A673 (cell line): ENCODE data around the gene IGSF10. TPM values are rescaled to one million over a fixed set of nuclear protein-coding genes. Genes with fewer than 3 reads are reported as not detected.
A peak's percentile ranks its signal among the peaks of the same experiment; 100 is the strongest.

Experiments used
- BruUV-seq: library from RNA; stranded (reverse); fragments of 400-500 nt; replicated peaks from 2 replicates; lab custom pipeline; 2021; lab: Mats Ljungman, UMichigan
- CTCF ChIA-PET: fragments of 300-600 bp; sonication (Branson Sonifier 250); formaldehyde crosslinking; loops from one replicate; lab custom pipeline; 2022; ENCODE audit warnings: antibody characterized with exemption; lab: Charles Lee
- POLR2A ChIA-PET: fragments of 300-600 bp; sonication (Branson Sonifier 250); formaldehyde crosslinking; loops from one replicate; lab custom pipeline; 2022; ENCODE audit warnings: antibody characterized with exemption; ENCODE audit not compliant: low non-redundant PET; lab: Charles Lee
- DNase-seq: peaks from one replicate; pipeline ENCODE4 v3.0.0-alpha.2; 2015; ENCODE audit warnings: low spot score
- H3K27ac ChIP-seq: fragments of 200-600 bp; sonication (generic); 2 replicates; pipeline ENCODE4 v1.5.1; 2016; ENCODE audit warnings: mixed run types, low read depth, mild to moderate bottlenecking, mixed read lengths, antibody characterized with exemption, low read length; ENCODE audit not compliant: poor library complexity, severe bottlenecking
- H3K27me3 ChIP-seq: fragments of 200-600 bp; sonication (generic); replicated peaks from 2 replicates; pipeline ENCODE4 v1.6.1; 2017; ENCODE audit warnings: mixed run types, low read depth, mild to moderate bottlenecking, mixed read lengths, antibody characterized with exemption, low read length; ENCODE audit not compliant: insufficient read depth, poor library complexity
- H3K36me3 ChIP-seq: fragments of 200-600 bp; sonication (generic); 2 replicates; pipeline ENCODE4 v1.6.1; 2016; ENCODE audit warnings: mixed run types, mild to moderate bottlenecking, mixed read lengths, antibody characterized with exemption, low read length; ENCODE audit not compliant: insufficient read depth, poor library complexity, severe bottlenecking
- H3K4me1 ChIP-seq: fragments of 200-600 bp; sonication (generic); 2 replicates; pipeline ENCODE4 v1.6.1; 2017; ENCODE audit warnings: mixed run types, mild to moderate bottlenecking, mixed read lengths, antibody characterized with exemption, low read length; ENCODE audit not compliant: insufficient read depth, poor library complexity, severe bottlenecking
- H3K4me3 ChIP-seq: fragments of 200-600 bp; sonication (generic); 2 replicates; pipeline ENCODE4 v1.5.1; 2016; ENCODE audit warnings: low read depth, mixed run types, mild to moderate bottlenecking, mixed read lengths, low read length; ENCODE audit not compliant: poor library complexity, severe bottlenecking
- H3K9me3 ChIP-seq: fragments of 200-600 bp; sonication (generic); 2 replicates; pipeline ENCODE4 v1.6.1; 2016; ENCODE audit warnings: mixed run types, low read depth, mild to moderate bottlenecking, mixed read lengths, antibody characterized with exemption, low read length; ENCODE audit not compliant: poor library complexity, severe bottlenecking
- EZH2 ChIP-seq: fragments of 200-600 bp; sonication (generic); IDR thresholded peaks from 2 replicates; pipeline ENCODE4 v1.6.1; 2017; ENCODE audit warnings: borderline replicate concordance, low read depth, mild to moderate bottlenecking, mixed read lengths, antibody characterized with exemption, low read length; ENCODE audit not compliant: poor library complexity, severe bottlenecking
- intact Hi-C: fragments of 100-400 bp; cut with micrococcal nuclease; formaldehyde crosslinking; loops from one replicate; pipeline ENCODE4 v1.10.0; 2022; ENCODE audit not compliant: unreplicated experiment
- total RNA-seq: library from RNA; stranded (reverse); gene quantifications from 2 replicates; pipeline ENCODE4 v1.2.3, GENCODE V29; 2021
- TF ChIP-seq, protein P1 (sequence below): fragments of 300-800, 200-600 bp; sonication (generic); conservative IDR thresholded peaks from 2 replicates; pipeline ENCODE4 v1.5.1; 2017; ENCODE audit warnings: low read depth, mild to moderate bottlenecking, antibody characterized with exemption, low read length, moderate library complexity, mixed read lengths

The IGSF10 gene
- total RNA-seq, 1 experiment from 2014 or later = 10.5 TPM

DNA sequence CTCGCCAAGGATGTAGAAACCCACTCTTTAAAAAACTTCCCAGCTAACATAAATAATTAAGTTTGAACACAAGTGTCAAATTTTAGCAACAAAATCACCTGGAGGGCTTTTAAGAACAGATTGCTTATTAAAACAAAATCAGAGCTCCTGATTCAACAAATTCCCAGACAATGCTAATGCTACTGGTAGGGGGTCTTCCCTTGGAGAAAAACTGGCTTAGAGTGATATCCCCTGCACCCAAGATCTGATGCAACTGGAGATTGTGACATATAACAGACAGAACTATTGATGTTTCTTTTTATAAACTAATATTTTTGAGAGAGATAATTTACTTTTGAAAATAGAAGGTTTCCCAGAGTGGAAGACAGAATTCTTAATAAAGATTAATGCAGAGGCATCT is 19.9 kb downstream of the IGSF10 start:
- H3K27me3 ChIP-seq = no peaks in the 10 kb centered on the region
- H3K4me3 ChIP-seq = no peak overlapping the region
- peaks cover 24% of the 10 kb centered on the region for H3K36me3 ChIP-seq
- no TSS peak for BruUV-seq
- peak; percentile 61 for DNase-seq
- CTCF ChIA-PET = interaction anchor here (2.3 kb wide), 1 partner anchor 398 kb away, joined by 19 read pairs; no protein-coding TSS in a partner anchor
- intact Hi-C loops = loop anchor here (1.0 to 5.0 kb wide), 3 partner anchors 121 to 477 kb away; no protein-coding TSS in a partner anchor
- peaks cover 22% of the 10 kb centered on the region for H3K4me1 ChIP-seq
- H3K27ac ChIP-seq = peak overlapping the region; percentile 15
- POLR2A ChIA-PET = no interaction called here
- H3K9me3 ChIP-seq = no peaks in the 10 kb centered on the region
- no peak for TF ChIP-seq EZH2
- TF ChIP-seq, protein P1, sequence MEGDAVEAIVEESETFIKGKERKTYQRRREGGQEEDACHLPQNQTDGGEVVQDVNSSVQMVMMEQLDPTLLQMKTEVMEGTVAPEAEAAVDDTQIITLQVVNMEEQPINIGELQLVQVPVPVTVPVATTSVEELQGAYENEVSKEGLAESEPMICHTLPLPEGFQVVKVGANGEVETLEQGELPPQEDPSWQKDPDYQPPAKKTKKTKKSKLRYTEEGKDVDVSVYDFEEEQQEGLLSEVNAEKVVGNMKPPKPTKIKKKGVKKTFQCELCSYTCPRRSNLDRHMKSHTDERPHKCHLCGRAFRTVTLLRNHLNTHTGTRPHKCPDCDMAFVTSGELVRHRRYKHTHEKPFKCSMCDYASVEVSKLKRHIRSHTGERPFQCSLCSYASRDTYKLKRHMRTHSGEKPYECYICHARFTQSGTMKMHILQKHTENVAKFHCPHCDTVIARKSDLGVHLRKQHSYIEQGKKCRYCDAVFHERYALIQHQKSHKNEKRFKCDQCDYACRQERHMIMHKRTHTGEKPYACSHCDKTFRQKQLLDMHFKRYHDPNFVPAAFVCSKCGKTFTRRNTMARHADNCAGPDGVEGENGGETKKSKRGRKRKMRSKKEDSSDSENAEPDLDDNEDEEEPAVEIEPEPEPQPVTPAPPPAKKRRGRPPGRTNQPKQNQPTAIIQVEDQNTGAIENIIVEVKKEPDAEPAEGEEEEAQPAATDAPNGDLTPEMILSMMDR = no peak

DNA sequence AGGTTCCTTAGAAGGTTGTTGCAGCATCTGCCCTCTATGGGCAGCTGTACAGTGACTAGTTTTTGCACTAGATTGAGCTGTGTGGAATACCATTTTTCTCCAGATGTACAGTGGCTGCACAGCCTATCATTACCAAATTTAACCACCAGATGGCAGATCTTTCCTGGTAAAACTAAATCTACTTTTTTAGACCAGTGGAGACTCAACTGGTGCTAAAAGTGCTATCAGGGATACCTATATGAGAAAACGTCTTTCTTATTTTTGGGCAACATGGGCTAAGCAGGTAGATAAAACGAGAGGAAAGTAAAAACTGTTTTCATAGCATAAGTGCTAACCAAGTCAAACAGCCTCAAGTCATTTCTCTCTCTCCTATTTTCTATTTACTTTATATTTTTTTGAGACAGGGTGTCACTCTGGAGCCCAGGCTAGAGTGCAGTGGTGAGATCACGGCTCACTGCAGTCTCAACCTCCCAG is 21.2 kb downstream of the IGSF10 start:
- Histone ChIP-seq H3K27ac (peak overlapping the region; percentile 34), H3K36me3 (peaks cover 24% of the 10 kb centered on the region), H3K9me3 (no peaks in the 10 kb centered on the region), H3K4me3 (no peak overlapping the region), H3K4me1 (peaks cover 22% of the 10 kb centered on the region), H3K27me3 (no peaks in the 10 kb centered on the region)
- no TSS peak for BruUV-seq
- POLR2A ChIA-PET = no interaction called here
- TF ChIP-seq EZH2 = no peak
- TF ChIP-seq, protein P1 = peak; percentile 77
- intact Hi-C loops = loop anchor here (1.0 to 5.0 kb wide), 5 partner anchors 123 to 479 kb away; no protein-coding TSS in a partner anchor
- DNase-seq = peak; percentile 90
- CTCF ChIA-PET = interaction anchor here (0.5 to 2.3 kb wide), 4 partner anchors 14 to 399 kb away, joined by 3 to 19 read pairs (median 3); no protein-coding TSS in a partner anchor

DNA sequence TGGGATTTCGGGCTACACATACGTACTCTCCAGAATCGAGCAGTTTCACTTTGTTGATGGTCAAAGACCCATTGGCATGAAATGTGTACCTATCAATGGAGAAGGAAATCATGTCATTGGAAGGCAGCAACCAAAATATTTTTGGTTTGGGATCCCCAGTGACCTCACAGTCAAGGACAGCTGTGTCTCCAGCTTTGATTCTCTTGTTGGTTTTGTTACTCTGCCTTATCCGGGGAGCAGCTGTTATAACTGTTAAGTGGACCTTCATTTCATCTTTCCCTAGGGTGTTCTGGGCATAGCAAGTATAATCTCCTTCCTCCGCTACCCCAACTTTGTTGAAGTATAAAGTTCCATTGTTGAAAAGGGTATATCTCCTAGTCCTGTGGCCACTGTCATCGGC is 23.0 kb downstream of the IGSF10 start:
- Histone ChIP-seq H3K36me3 (peaks cover 13% of the 10 kb centered on the region), H3K9me3 (no peaks in the 10 kb centered on the region), H3K27ac (no peak overlapping the region), H3K4me1 (peaks cover 27% of the 10 kb centered on the region), H3K4me3 (no peak overlapping the region), H3K27me3 (no peaks in the 10 kb centered on the region)
- BruUV-seq = no TSS peak
- no peak for DNase-seq
- CTCF ChIA-PET = no interaction called here
- intact Hi-C loops = loop anchor here (2.0 kb wide), 1 partner anchor 223 kb away; no protein-coding TSS in a partner anchor
- POLR2A ChIA-PET = interaction anchor here (0.6 kb wide), 1 partner anchor 128 kb away, joined by 3 read pairs; no protein-coding TSS in a partner anchor
- TF ChIP-seq EZH2 = no peak
- TF ChIP-seq, protein P1 = no peak
